NCI-H446 treated with DMSO at 0.1 percent for 48 hours (cell line): Measurements from ENCODE around the gene PDE6B.
"Not testable (repeated sequence)": the region's sequence is repeated elsewhere in the genome, so short reads cannot be mapped to it uniquely, and the experiment has no call there.

Source experiments
- DNase-seq: peaks from one replicate; lab custom pipeline; 2025; lab: John Stamatoyannopoulos, UW

The PDE6B gene

GRCh38 chr4:622071-622995, 3.0 kb upstream of the PDE6B start:
- no peak for DNase-seq

GRCh38 chr4:622996-623913, 2.1 kb upstream of the PDE6B start:
- DNase-seq, result no peak

- no peak for DNase-seq
These were observed 1.3 kb upstream of the PDE6B start for GRCh38 chr4:623914-624566.

GRCh38 chr4:625631-626161, 323 bp downstream of the PDE6B start:
- no peak for DNase-seq

GRCh38 chr4:626201-627091, 1.1 kb downstream of the PDE6B start:
- no peak for DNase-seq

GRCh38 chr4:627347-628125, 2.2 kb downstream of the PDE6B start:
- no peak for DNase-seq

- no peak for DNase-seq
These were observed 3.0 kb downstream of the PDE6B start for GRCh38 chr4:628311-628741.

- DNase-seq, result no peak
These were observed 3.7 kb downstream of the PDE6B start for GRCh38 chr4:628821-629635.

- DNase-seq, result no peak
These were observed 4.2 kb downstream of the PDE6B start for GRCh38 chr4:629636-629914.

GRCh38 chr4:629915-630641, 4.7 kb downstream of the PDE6B start:
- DNase-seq, result no peak

GRCh38 chr4:630656-631055, 5.3 kb downstream of the PDE6B start:
- no peak for DNase-seq

- no peak for DNase-seq
These were observed 6.9 kb downstream of the PDE6B start for GRCh38 chr4:632196-632790.

GRCh38 chr4:632926-633325, 7.6 kb downstream of the PDE6B start:
- DNase-seq, result no peak

- DNase-seq, result no peak
These were observed 8.0 kb downstream of the PDE6B start for GRCh38 chr4:633406-633805.

- no peak for DNase-seq
These were observed 8.7 kb downstream of the PDE6B start for GRCh38 chr4:633976-634598.

GRCh38 chr4:634599-634985, 9.2 kb downstream of the PDE6B start:
- no peak for DNase-seq

GRCh38 chr4:635066-635835, 9.9 kb downstream of the PDE6B start:
- DNase-seq, result not testable (repeated sequence)
